Sigmoid colon (tissue), 4 donors: ENCODE measurements around the gene KMT2E.

Experiments used
- EP300 ChIP-seq, 4 donors: sonication (generic); formaldehyde crosslinking; IDR thresholded peaks; one replicate each; pipeline ENCODE4 v1.6.1; 2017; ENCODE audit warnings: antibody characterized with exemption in 4 of 4
- POLR2A ChIP-seq, 2 donors: fragments of 450-650 bp; IDR thresholded peaks; one replicate each; pipeline ENCODE4 v1.6.1; 2016; ENCODE audit warnings: antibody characterized with exemption in 2 of 2, mild to moderate bottlenecking in 2 of 2, moderate library complexity in 2 of 2
- POLR2AphosphoS5 ChIP-seq, 4 donors: sonication (generic); formaldehyde crosslinking; IDR thresholded peaks; one replicate each; pipeline ENCODE4 v1.6.1; 2017; ENCODE audit warnings: antibody characterized with exemption in 4 of 4
- TF ChIP-seq, protein P1 (sequence below), 4 experiments: fragments of 450-650 bp in 3 of 4; fragments of 200-600 bp in 1 of 4; IDR thresholded peaks; one replicate each; pipeline ENCODE4 v1.5.1; 2016 to 2019; ENCODE audit warnings: antibody characterized with exemption in 4 of 4, mild to moderate bottlenecking in 3 of 4, moderate library complexity in 2 of 4

DNA sequence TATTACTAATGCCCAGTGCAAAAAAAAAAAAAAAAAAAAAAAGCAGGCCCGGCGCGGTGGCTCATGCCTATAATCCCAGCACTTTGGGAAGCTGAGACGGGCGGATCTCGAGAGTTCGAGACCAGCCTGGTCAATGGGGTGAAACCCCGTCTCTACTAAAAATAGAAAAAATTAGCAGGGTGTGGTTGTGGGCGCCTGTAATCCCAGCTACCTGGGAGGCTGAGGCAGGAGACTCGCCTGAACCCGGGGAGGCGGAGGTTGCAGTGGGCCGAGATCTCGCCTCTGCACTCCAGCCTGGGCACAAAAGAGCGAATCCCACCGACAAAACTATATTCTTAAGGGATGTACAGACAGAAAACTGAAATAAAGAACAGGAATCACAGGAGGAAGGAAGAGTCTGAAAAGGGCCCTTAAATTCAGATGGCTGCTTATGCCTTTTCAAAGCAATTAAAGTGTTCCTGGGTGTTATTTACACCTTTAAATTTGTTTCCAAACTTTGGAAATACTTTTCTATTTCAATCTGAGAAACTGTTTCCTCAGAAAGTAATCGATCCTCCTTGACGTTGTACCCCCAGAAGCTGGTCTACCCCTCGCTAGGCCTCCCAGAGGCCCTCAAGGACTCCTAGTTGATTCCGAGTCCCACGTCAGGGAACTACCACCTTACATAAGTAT lies 2.0 kb upstream of the KMT2E start:
- TF ChIP-seq, protein P1, sequence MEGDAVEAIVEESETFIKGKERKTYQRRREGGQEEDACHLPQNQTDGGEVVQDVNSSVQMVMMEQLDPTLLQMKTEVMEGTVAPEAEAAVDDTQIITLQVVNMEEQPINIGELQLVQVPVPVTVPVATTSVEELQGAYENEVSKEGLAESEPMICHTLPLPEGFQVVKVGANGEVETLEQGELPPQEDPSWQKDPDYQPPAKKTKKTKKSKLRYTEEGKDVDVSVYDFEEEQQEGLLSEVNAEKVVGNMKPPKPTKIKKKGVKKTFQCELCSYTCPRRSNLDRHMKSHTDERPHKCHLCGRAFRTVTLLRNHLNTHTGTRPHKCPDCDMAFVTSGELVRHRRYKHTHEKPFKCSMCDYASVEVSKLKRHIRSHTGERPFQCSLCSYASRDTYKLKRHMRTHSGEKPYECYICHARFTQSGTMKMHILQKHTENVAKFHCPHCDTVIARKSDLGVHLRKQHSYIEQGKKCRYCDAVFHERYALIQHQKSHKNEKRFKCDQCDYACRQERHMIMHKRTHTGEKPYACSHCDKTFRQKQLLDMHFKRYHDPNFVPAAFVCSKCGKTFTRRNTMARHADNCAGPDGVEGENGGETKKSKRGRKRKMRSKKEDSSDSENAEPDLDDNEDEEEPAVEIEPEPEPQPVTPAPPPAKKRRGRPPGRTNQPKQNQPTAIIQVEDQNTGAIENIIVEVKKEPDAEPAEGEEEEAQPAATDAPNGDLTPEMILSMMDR (IDR thresholded peaks at IDR 0.05): no peak
- no peak for TF ChIP-seq EP300 (IDR thresholded peaks at IDR 0.05)
- no peak for TF ChIP-seq POLR2AphosphoS5 (IDR thresholded peaks at IDR 0.05)
- no peak for TF ChIP-seq POLR2A (IDR thresholded peaks at IDR 0.05)
